Measurements from ENCODE around the gene ZSWIM3. TPM values are rescaled to one million over a fixed set of nuclear protein-coding genes. Genes with fewer than 3 reads are reported as not detected.
A peak's percentile ranks its signal among the peaks of the same experiment; 100 is the strongest.

The ZSWIM3 gene
- total and polyA plus RNA-seq, 3 donors from 2014 or later, result 8.0 to 12.8 (median 9.3) TPM

- H3K4me3 ChIP-seq, result peak overlapping the region; percentile 49 to 67
- H3K9me3 ChIP-seq, result no peaks in the 10 kb centered on the region
- peak; percentile 96 for DNase-seq
- peaks cover 10% of the 10 kb centered on the region for H3K4me1 ChIP-seq
- no peaks in the 10 kb centered on the region for H3K36me3 ChIP-seq (ENCODE audit: low read depth, missing control alignments)
- TF ChIP-seq, protein P1, sequence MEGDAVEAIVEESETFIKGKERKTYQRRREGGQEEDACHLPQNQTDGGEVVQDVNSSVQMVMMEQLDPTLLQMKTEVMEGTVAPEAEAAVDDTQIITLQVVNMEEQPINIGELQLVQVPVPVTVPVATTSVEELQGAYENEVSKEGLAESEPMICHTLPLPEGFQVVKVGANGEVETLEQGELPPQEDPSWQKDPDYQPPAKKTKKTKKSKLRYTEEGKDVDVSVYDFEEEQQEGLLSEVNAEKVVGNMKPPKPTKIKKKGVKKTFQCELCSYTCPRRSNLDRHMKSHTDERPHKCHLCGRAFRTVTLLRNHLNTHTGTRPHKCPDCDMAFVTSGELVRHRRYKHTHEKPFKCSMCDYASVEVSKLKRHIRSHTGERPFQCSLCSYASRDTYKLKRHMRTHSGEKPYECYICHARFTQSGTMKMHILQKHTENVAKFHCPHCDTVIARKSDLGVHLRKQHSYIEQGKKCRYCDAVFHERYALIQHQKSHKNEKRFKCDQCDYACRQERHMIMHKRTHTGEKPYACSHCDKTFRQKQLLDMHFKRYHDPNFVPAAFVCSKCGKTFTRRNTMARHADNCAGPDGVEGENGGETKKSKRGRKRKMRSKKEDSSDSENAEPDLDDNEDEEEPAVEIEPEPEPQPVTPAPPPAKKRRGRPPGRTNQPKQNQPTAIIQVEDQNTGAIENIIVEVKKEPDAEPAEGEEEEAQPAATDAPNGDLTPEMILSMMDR (IDR thresholded peaks at IDR 0.05), result no peak
- TF ChIP-seq POLR2A (IDR thresholded peaks at IDR 0.05), result no peak
- intact Hi-C loops (cut with DNase I; ENCODE audit: low total_unique reads), result no loop called here
- 5% methylated on average over 39 to 43 of the region's 43 CpGs for WGBS, 2 donors
- no peaks in the 10 kb centered on the region for H3K27me3 ChIP-seq
- H3K27ac ChIP-seq, result peak overlapping the region; percentile 79 to 85
These were observed 53.5 kb downstream of the ZSWIM3 start for GRCh38 chr20:45910670-45911485.

GRCh38 chr20:45911486-45912343 lies 54.3 kb downstream of the ZSWIM3 start, which contains the start of gene PLTP:
Gene PLTP, minus strand, starts transcription at chr20:45912155. Its CDS starts 703 bp downstream, at chr20:45911452.
- H3K4me1 ChIP-seq, result peaks cover 10% of the 10 kb centered on the region
- no peaks in the 10 kb centered on the region for H3K9me3 ChIP-seq
- intact Hi-C loops (cut with DNase I; ENCODE audit: low total_unique reads), result no loop called here
- peak within 1 kb of the TSS; percentile 49 to 67 for H3K4me3 ChIP-seq
- TF ChIP-seq, protein P1 (IDR thresholded peaks at IDR 0.05), result no peak
- peak; percentile 37 for TF ChIP-seq POLR2A (IDR thresholded peaks at IDR 0.05)
- DNase-seq, result peak; percentile 77
- H3K27ac ChIP-seq, result peak within 1 kb of the TSS; percentile 79 to 85
- no peaks in the 10 kb centered on the region for H3K36me3 ChIP-seq (ENCODE audit: low read depth, missing control alignments)
- 1 to 2% methylated on average over 21 to 56 of the region's 58 CpGs for WGBS, 2 donors
- no peaks in the 10 kb centered on the region for H3K27me3 ChIP-seq

DNA sequence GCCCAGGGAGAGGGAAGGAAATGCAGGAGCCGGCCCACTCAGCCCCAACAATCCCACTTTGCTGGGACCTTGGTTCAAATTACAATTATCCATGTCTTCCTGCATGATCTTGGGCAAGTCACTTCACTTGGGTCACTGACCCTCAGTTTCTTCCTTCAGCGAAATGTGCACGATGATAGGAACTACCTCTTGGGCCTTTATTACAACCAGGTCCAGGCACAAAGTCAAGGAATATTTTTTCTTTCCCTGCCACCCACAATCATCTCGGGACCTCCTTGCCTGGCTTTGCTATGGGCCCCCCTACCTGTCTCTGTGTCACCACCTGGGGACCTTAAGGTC lies 54.9 kb downstream of the ZSWIM3 start:
- TF ChIP-seq POLR2A (IDR thresholded peaks at IDR 0.05), result no peak
- TF ChIP-seq, protein P1 (IDR thresholded peaks at IDR 0.05), result no peak
- 5 to 19% methylated on average over 4 of the region's 4 CpGs for WGBS, 2 donors
- intact Hi-C loops (cut with DNase I; ENCODE audit: low total_unique reads), result no loop called here
- Histone ChIP-seq H3K4me3 (peak overlapping the region; percentile 49 to 67), H3K9me3 (no peaks in the 10 kb centered on the region), H3K27me3 (no peaks in the 10 kb centered on the region), H3K36me3 (ENCODE audit: low read depth, missing control alignments) (no peaks in the 10 kb centered on the region), H3K4me1 (peaks cover 12% of the 10 kb centered on the region), H3K27ac (peak overlapping the region; percentile 79 to 85)
- DNase-seq, result no peak

DNA sequence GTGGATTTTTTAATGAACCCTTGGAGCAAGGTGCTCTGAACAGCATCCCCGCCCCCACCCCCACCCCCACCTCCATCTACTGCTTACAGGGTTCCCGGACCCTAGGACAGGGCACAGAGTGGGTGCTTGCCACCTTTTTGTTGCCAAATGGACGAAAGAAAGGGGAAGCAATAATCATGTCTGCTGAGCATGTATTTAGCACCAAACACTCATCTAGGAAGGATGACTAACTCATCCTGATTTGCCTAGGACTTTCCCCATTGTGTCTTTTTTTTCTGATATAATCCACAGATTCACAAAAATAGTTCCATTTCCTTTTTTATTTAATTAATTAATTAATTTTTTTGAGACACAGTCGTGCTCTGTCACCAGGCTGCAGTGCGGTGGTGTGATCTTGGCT lies 55.7 kb downstream of the ZSWIM3 start:
- WGBS, 2 donors, result 65 to 66% methylated on average over 5 of the region's 5 CpGs
- H3K27ac ChIP-seq, result peak overlapping the region in 1 of 2 donors; percentile 85
- no peak for DNase-seq

More for the DNA sequence above, 55.7 kb downstream of the ZSWIM3 start:
- Histone ChIP-seq H3K27me3 (no peaks in the 10 kb centered on the region), H3K4me3 (no peak overlapping the region), H3K9me3 (no peaks in the 10 kb centered on the region), H3K4me1 (peaks cover 20% of the 10 kb centered on the region), H3K36me3 (ENCODE audit: low read depth, missing control alignments) (no peaks in the 10 kb centered on the region)
- no peak for TF ChIP-seq POLR2A (IDR thresholded peaks at IDR 0.05)
- TF ChIP-seq, protein P1 (IDR thresholded peaks at IDR 0.05), result no peak
- intact Hi-C loops (cut with DNase I; ENCODE audit: low total_unique reads), result no loop called here

Measured in testis (tissue), 3 donors.